H1 (cell line): Measurements from ENCODE around the gene FADS3. TPM values are rescaled to one million over a fixed set of nuclear protein-coding genes. Genes with fewer than 3 reads are reported as not detected.

ENCODE experiments used
- CTCF ChIA-PET: fragments of 300-600 bp; sonication (Branson Sonifier 250); formaldehyde crosslinking; loops from one replicate; lab custom pipeline; 2021; ENCODE audit not compliant: partially characterized antibody; lab: Charles Lee
- POLR2A ChIA-PET: fragments of 300-600 bp; sonication (Branson Sonifier 250); formaldehyde crosslinking; loops from one replicate; lab custom pipeline; 2021; ENCODE audit warnings: inconsistent platforms; ENCODE audit not compliant: partially characterized antibody; lab: Charles Lee
- DNase-seq, 2 experiments: peaks; one replicate each; pipeline versions ENCODE4 v3.0.0 to v3.0.0-alpha.2; 2010 to 2022; ENCODE audit warnings: low spot score in 2 of 2, low read depth in 1 of 2, mixed read lengths in 1 of 2
- FAIRE-seq: peaks from 2 replicates; lab custom pipeline; 2011; peaks lifted over from hg19 to GRCh38; lab: Jason Lieb, UNC
- H2AFZ ChIP-seq: 2 replicates; pipeline ENCODE4 v1.8.1; 2012; ENCODE audit warnings: low read length, inconsistent platforms
- H2AK5ac ChIP-seq: 2 replicates; pipeline ENCODE4 v1.6.1; 2013; ENCODE audit warnings: low read depth, low read length
- H2BK120ac ChIP-seq: replicated peaks from 2 replicates; pipeline ENCODE3; 2013; ENCODE audit warnings: low read depth, low read length, inconsistent platforms
- H2BK12ac ChIP-seq: 2 replicates; pipeline ENCODE4 v1.6.1; 2013; ENCODE audit warnings: low read depth, low read length
- H2BK15ac ChIP-seq: 2 replicates; pipeline ENCODE4 v1.6.1; 2013; ENCODE audit warnings: low read length
- H2BK20ac ChIP-seq: 2 replicates; pipeline ENCODE4 v1.6.1; 2013; ENCODE audit warnings: low read length
- H2BK5ac ChIP-seq: 2 replicates; pipeline ENCODE4 v1.6.1; 2013; ENCODE audit warnings: low read depth, low read length
- H3K14ac ChIP-seq: 2 replicates; pipeline ENCODE4 v1.6.1; 2013; ENCODE audit warnings: inconsistent platforms; ENCODE audit not compliant: insufficient read length
- H3K18ac ChIP-seq: 2 replicates; pipeline ENCODE4 v1.6.1; 2013; ENCODE audit warnings: low read length; ENCODE audit errors: extremely low read depth
- H3K23ac ChIP-seq: 2 replicates; pipeline ENCODE4 v1.6.1; 2013; ENCODE audit warnings: inconsistent platforms; ENCODE audit not compliant: insufficient read length
- H3K23me2 ChIP-seq: 2 replicates; pipeline ENCODE4 v1.6.1; 2013; ENCODE audit warnings: low read depth, low read length
- H3K27ac ChIP-seq: 2 replicates; pipeline ENCODE4 v1.6.1; 2011; ENCODE audit warnings: low read depth, low read length, inconsistent platforms
- H3K27me3 ChIP-seq, 4 experiments: replicated peaks in 1 of 4; 1 replicate in 1 of 4; 2 replicates in 3 of 4; pipeline versions ENCODE4 v1.6.1 to v1.8.1; 2011 to 2013; ENCODE audit warnings: low read length in 3 of 4, mild to moderate bottlenecking in 3 of 4, inconsistent platforms in 2 of 4, mixed read lengths in 2 of 4, moderate library complexity in 1 of 4; ENCODE audit not compliant: control insufficient read depth in 3 of 4, insufficient read depth in 3 of 4; ENCODE audit errors: extremely low read depth in 1 of 4
- H3K36me3 ChIP-seq, 4 experiments: 2 replicates each; pipeline versions ENCODE4 v1.6.1 to v1.8.1; 2011 to 2013; ENCODE audit warnings: mild to moderate bottlenecking in 4 of 4, low read length in 3 of 4, moderate library complexity in 2 of 4, control low read depth in 1 of 4, inconsistent platforms in 1 of 4; ENCODE audit not compliant: insufficient read depth in 4 of 4, control insufficient read depth in 2 of 4
- H3K4ac ChIP-seq: replicated peaks from 2 replicates; pipeline ENCODE3; 2013; ENCODE audit warnings: low read length, low read depth, mixed read lengths, inconsistent platforms; ENCODE audit not compliant: insufficient read length
- H3K4me1 ChIP-seq, 4 experiments: replicated peaks in 1 of 4; 1 replicate in 1 of 4; 2 replicates in 3 of 4; pipeline versions ENCODE4 v1.6.1 to v1.8.1; 2011 to 2013; ENCODE audit warnings: low read length in 3 of 4, inconsistent platforms in 2 of 4, mixed read lengths in 1 of 4; ENCODE audit not compliant: insufficient read depth in 4 of 4, control insufficient read depth in 3 of 4
- H3K4me2 ChIP-seq, 2 experiments: 2 replicates each; pipeline versions ENCODE4 v1.6.1 to v1.8.1; 2011 to 2013; ENCODE audit warnings: low read depth in 2 of 2, low read length in 2 of 2, control low read depth in 1 of 2, inconsistent platforms in 1 of 2, mild to moderate bottlenecking in 1 of 2; ENCODE audit not compliant: insufficient read depth in 1 of 2
- H3K4me3 ChIP-seq, 4 experiments: fragments of 200-600, 300-600 bp in 1 of 4; sonication (generic), shearing (Covaris generic), sonication (Bioruptor Twin) in 1 of 4; 2 replicates each; pipeline versions ENCODE4 v1.5.1 to v1.8.1; 2011 to 2016; ENCODE audit warnings: low read length in 4 of 4, low read depth in 3 of 4, control low read depth in 2 of 4, inconsistent platforms in 2 of 4, mild to moderate bottlenecking in 2 of 4, mixed read lengths in 1 of 4, moderate library complexity in 1 of 4; ENCODE audit not compliant: insufficient read depth in 2 of 4; ENCODE audit errors: extremely low read depth in 1 of 4
- H3K56ac ChIP-seq: replicated peaks from 2 replicates; pipeline ENCODE3; 2013; ENCODE audit warnings: low read depth, mild to moderate bottlenecking, mixed read lengths, low read length, inconsistent platforms; ENCODE audit not compliant: insufficient read length
- H3K79me1 ChIP-seq: 2 replicates; pipeline ENCODE4 v1.6.1; 2013; ENCODE audit warnings: low read depth, low read length, control low read depth
- H3K79me2 ChIP-seq, 2 experiments: 2 replicates each; pipeline versions ENCODE4 v1.6.1 to v1.8.1; 2012 to 2013; ENCODE audit warnings: low read length in 2 of 2, mild to moderate bottlenecking in 2 of 2, inconsistent platforms in 1 of 2; ENCODE audit not compliant: insufficient read depth in 2 of 2, control insufficient read depth in 1 of 2
- H3K9ac ChIP-seq, 4 experiments: replicated peaks in 1 of 4; 1 replicate in 1 of 4; 2 replicates in 3 of 4; pipeline versions ENCODE4 v1.6.1 to v1.8.1; 2011 to 2013; ENCODE audit warnings: low read depth in 3 of 4, low read length in 3 of 4, control low read depth in 2 of 4, mild to moderate bottlenecking in 2 of 4, moderate library complexity in 2 of 4, inconsistent platforms in 1 of 4; ENCODE audit errors: extremely low read depth in 1 of 4
- H3K9me3 ChIP-seq, 2 experiments: 2 replicates each; pipeline versions ENCODE4 v1.6.1 to v1.8.1; 2012 to 2013; ENCODE audit warnings: mild to moderate bottlenecking in 2 of 2, moderate library complexity in 2 of 2, control low read depth in 1 of 2, inconsistent platforms in 1 of 2, low read depth in 1 of 2, low read length in 1 of 2, mixed read lengths in 1 of 2; ENCODE audit not compliant: insufficient read depth in 2 of 2
- H4K20me1 ChIP-seq, 2 experiments: replicated peaks in 1 of 2; 2 replicates each; pipeline versions ENCODE3 to v1.8.1; 2011 to 2013; ENCODE audit warnings: inconsistent platforms in 2 of 2, low read length in 2 of 2, mild to moderate bottlenecking in 1 of 2; ENCODE audit not compliant: insufficient read depth in 2 of 2, control insufficient read depth in 1 of 2
- H4K5ac ChIP-seq: 2 replicates; pipeline ENCODE4 v1.6.1; 2013; ENCODE audit warnings: low read length, low read depth, mixed read lengths, inconsistent platforms; ENCODE audit not compliant: insufficient read length
- H4K8ac ChIP-seq: 2 replicates; pipeline ENCODE4 v1.8.0; 2013; ENCODE audit warnings: mild to moderate bottlenecking, moderate library complexity, low read length, inconsistent platforms; ENCODE audit not compliant: insufficient read depth; ENCODE audit errors: extremely low read depth
- H4K91ac ChIP-seq: replicated peaks from 2 replicates; pipeline ENCODE3; 2013; ENCODE audit warnings: low read length, mixed read lengths, inconsistent platforms; ENCODE audit not compliant: insufficient read length
- BCL11A ChIP-seq, 2 experiments: IDR thresholded peaks; one replicate each; pipeline ENCODE4 v1.6.1; 2011; ENCODE audit warnings: low read depth in 2 of 2, low read length in 2 of 2, mild to moderate bottlenecking in 2 of 2
- BRCA1 ChIP-seq: IDR thresholded peaks from 2 replicates; pipeline ENCODE4 v1.6.1; 2012; ENCODE audit warnings: low read depth, low read length, improper control_type of control experiment
- CBX5 ChIP-seq: fragments of 300-800, 300-1000 bp; sonication (generic); IDR thresholded peaks from 2 replicates; pipeline ENCODE4 v1.7.1; 2016; ENCODE audit warnings: antibody characterized with exemption, low read length, low read depth
- CREB1 ChIP-seq: IDR thresholded peaks from 2 replicates; pipeline ENCODE4 v1.6.1; 2012; ENCODE audit warnings: inconsistent platforms
- FOSL1 ChIP-seq: IDR thresholded peaks from 2 replicates; pipeline ENCODE4 v1.6.1; 2011; ENCODE audit warnings: mild to moderate bottlenecking, low read depth, low read length, moderate library complexity; ENCODE audit not compliant: insufficient read depth
- NANOG ChIP-seq: IDR thresholded peaks from 2 replicates; pipeline ENCODE4 v1.6.1; 2011; ENCODE audit warnings: low read length, low read depth, mild to moderate bottlenecking, inconsistent platforms; ENCODE audit not compliant: insufficient read depth, poor library complexity, severe bottlenecking
- POU5F1 ChIP-seq: IDR thresholded peaks from 2 replicates; pipeline ENCODE4 v1.6.1; 2011; ENCODE audit warnings: low read depth, mild to moderate bottlenecking, low read length, moderate library complexity
- RAD21 ChIP-seq, 2 experiments: IDR thresholded peaks in 1 of 2; conservative IDR thresholded peaks in 1 of 2; 2 replicates each; pipeline ENCODE4 v1.6.1; 2011; ENCODE audit warnings: low read depth in 2 of 2, low read length in 2 of 2, improper control_type of control experiment in 1 of 2, inconsistent platforms in 1 of 2, mild to moderate bottlenecking in 1 of 2, moderate library complexity in 1 of 2
- SIX5 ChIP-seq: IDR thresholded peaks from 2 replicates; pipeline ENCODE4 v1.6.1; 2011; ENCODE audit warnings: mild to moderate bottlenecking, low read depth, low read length
- SP4 ChIP-seq: IDR thresholded peaks from 2 replicates; pipeline ENCODE4 v1.6.1; 2012; ENCODE audit warnings: low read length, inconsistent platforms
- WGBS, 2 experiments: shearing (Covaris generic) in 1 of 2; methylation state at CpG; one replicate each; pipeline versions ENCODE4 v1.1.6 to v1.1.7; 2013 to 2015; ENCODE audit warnings: low lambda C conversion rate in 2 of 2, mixed read lengths in 2 of 2, inconsistent platforms in 1 of 2, low coverage in 1 of 2, missing lambda C conversion rate in 1 of 2; ENCODE audit not compliant: insufficient replicate concordance in 2 of 2, insufficient coverage in 1 of 2, insufficient read length in 1 of 2; ENCODE audit errors: extremely low coverage in 1 of 2, missing lambda C conversion rate in 1 of 2; 5-methylcytosine and 5-hydroxymethylcytosine counted together
- polyA plus RNA-seq, 7 experiments: library from polyadenylated mRNA; depleted of rRNA in 3 of 7; stranded (reverse) in 5 of 7; unstranded in 2 of 7; fragments of >200 nt in 5 of 7; fragments of 200-250 nt in 2 of 7; gene quantifications; 1 replicate in 5 of 7; 2 replicates in 1 of 7; 4 replicates in 1 of 7; pipeline versions ENCODE4 v1.2.1 to v1.2.3, GENCODE V29; 2011 to 2013; ENCODE audit warnings: missing spikeins in 2 of 7, mixed read lengths in 2 of 7
- total RNA-seq: library from RNA; stranded (reverse); fragmentation: NEBNext Ultra II Directional; extraction: Animal tissue kit (Norgen Biotek cat#: 25700); gene quantifications from 2 replicates; pipeline ENCODE4 v1.2.1, GENCODE V29; 2021

The FADS3 gene
- total and polyA plus RNA-seq, 2 of the 8 experiments (the other 6 are each of a cell fraction or from before 2014, with no cell fraction given), result 43.8 to 76.3 TPM

DNA sequence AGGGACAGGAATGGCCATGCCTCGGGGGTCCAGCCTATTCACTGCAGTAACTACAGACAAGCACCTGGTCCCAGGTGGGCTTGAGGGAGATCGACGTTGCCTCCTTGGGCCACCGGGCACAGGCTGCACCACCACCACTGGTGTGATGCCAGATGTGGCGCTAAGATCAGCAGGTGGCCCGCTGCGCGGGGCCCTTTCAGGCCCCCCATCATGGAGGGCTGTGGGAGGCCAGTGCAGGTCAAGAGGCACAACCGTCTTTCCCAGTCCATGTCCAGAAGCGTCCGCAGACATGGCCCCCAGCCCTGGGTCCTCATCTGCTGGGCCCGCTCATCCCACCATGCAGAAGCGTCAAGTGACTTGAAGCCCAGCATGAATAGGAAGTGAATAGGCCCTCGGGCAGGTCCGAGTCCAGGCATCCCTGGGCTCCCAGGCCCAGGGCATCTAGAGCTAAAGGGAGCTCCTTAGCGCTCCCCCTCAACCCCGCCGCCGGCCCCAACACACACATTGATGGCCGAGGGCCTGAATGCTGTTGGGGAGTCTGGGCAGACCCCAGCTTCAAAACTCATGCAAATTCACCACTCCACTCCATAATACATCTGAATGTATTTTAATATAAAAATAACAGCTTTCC is 18.3 kb downstream of the FADS3 start:
- TF ChIP-seq SIX5 (no peak), POU5F1 (no peak), CREB1 (no peak), FOSL1 (no peak), CBX5 (no peak), RAD21 (IDR thresholded peaks at IDR 0.05 in 1 of 2, conservative IDR thresholded peaks at IDR 0.05 in 1 of 2; ENCODE audit: low read depth in 2 of 2, low read length in 2 of 2) (no peak), NANOG (no peak), SP4 (no peak), BRCA1 (no peak), BCL11A (IDR thresholded peaks at IDR 0.05; ENCODE audit: low read depth in 2 of 2, low read length in 2 of 2) (no peak)

More for the DNA sequence above, 18.3 kb downstream of the FADS3 start:
- no peak overlapping the region for H2BK15ac ChIP-seq
- no peak overlapping the region for H4K91ac ChIP-seq
- peaks cover 0 to 5% of the 10 kb centered on the region in 2 experiments for H4K20me1 ChIP-seq
- no peak overlapping the region for H2BK120ac ChIP-seq
- H3K23ac ChIP-seq, result no peak overlapping the region
- no peak overlapping the region for H4K5ac ChIP-seq
- no peak overlapping the region for H4K8ac ChIP-seq
- H3K4ac ChIP-seq, result no peak overlapping the region
- no peak overlapping the region for H3K27ac ChIP-seq
- ChIA-PET POLR2A (interaction anchor here (0.6 to 2.4 kb wide), 5 partner anchors 8 to 76 kb away, joined by 3 to 7 read pairs (median 4); no protein-coding TSS in a partner anchor), CTCF (interaction anchor here (0.7 to 10.9 kb wide), 10 partner anchors 11 to 235 kb away, joined by 3 to 172 read pairs (median 13); no protein-coding TSS in a partner anchor)
- H3K23me2 ChIP-seq, result no peaks in the 10 kb centered on the region
- H3K27me3 ChIP-seq, result peaks cover 0 to 11% (median 8%) of the 10 kb centered on the region in 4 experiments; a peak in 5 of 7 replicates
- no peaks in the 10 kb centered on the region for H3K79me2 ChIP-seq
- DNase-seq (no peak), FAIRE-seq (no peak)
- WGBS, 2 experiments, result 85% methylated on average over 14 of the region's 20 CpGs; no CpG with 5 or more reads in 1 of the 2 experiments
- H3K9ac ChIP-seq, result no peak overlapping the region
- H2AFZ ChIP-seq, result no peak overlapping the region
- no peak overlapping the region for H3K4me3 ChIP-seq
- H3K56ac ChIP-seq, result no peak overlapping the region
- no peaks in the 10 kb centered on the region for H3K9me3 ChIP-seq
- no peak overlapping the region for H2BK12ac ChIP-seq
- H2AK5ac ChIP-seq, result 0 out of 2 replicates have a peak overlapping the region, but pooled peaks have one; percentile 40
- H3K36me3 ChIP-seq, result no peaks in the 10 kb centered on the region
- H2BK20ac ChIP-seq, result no peak overlapping the region
- no peaks in the 10 kb centered on the region for H3K79me1 ChIP-seq
- no peak overlapping the region for H2BK5ac ChIP-seq
- H3K4me2 ChIP-seq, result no peak overlapping the region
- peaks cover 4 to 14% (median 4%) of the 10 kb centered on the region in 4 experiments; a peak in 6 of 7 replicates for H3K4me1 ChIP-seq
- no peak overlapping the region for H3K14ac ChIP-seq
- no peak overlapping the region for H3K18ac ChIP-seq
